Measurements from ENCODE around the gene MAFG. TPM values are rescaled to one million over a fixed set of nuclear protein-coding genes. Genes with fewer than 3 reads are reported as not detected.
A peak's percentile ranks its signal among the peaks of the same experiment; 100 is the strongest.

The MAFG gene
- total and polyA plus RNA-seq, 9 of the 15 experiments (the other 6 are each of a cell fraction or from before 2014, with no cell fraction given) = 1.1 to 58.1 (median 24.9) TPM

DNA sequence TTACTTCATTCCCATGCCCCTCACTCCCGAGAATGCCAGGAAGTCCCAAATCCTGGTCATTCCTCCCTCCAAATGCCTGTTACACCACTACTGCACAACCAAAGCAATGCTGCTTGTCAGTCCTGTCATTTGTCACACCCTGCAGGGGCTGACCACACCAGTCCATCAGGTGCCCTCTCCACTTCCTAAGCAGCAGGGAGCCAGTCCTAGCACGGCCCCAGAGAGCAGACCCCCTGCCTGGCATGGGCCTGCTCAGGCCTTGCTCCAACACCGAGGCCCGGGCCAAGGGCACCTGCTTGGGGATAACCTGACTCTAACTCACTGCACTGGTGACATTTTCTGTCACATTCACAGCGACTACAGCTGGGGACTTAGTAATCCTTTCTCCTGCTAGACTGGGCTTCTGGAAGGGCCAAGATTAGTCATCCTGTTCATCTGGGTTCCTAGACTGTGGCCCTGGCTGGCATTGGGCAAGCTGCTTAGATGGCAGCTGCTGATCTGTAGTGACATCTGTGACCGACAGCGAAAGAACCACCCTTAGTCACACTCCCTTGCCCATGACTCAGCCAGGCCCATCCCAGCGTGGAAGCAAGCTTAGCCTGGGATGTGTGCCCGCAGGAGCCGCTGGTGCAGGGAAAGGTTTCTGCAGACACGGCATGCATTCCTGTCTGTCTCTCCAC, 41.5 kb downstream of the MAFG start:
- FAIRE-seq (no peak), DNase-seq (ENCODE audit: extremely low read depth in 1 of 4, low spot score in 3 of 4) (peak in 1 of 4 experiments; percentile 11), ATAC-seq (no peak)
- Histone ChIP-seq H3K9me1 (ENCODE audit: control insufficient read depth, insufficient read depth, low read length) (peaks cover 5% of the 10 kb centered on the region), H3K4me1 (replicated peaks in 1 of 2; ENCODE audit: control insufficient read depth in 2 of 2, insufficient read depth in 2 of 2, low read length in 2 of 2) (peaks cover 9 to 37% of the 10 kb centered on the region in 2 experiments; a peak in 4 of 5 replicates), H3K4me3 (no peak overlapping the region), H3K9ac (ENCODE audit: insufficient read depth in 1 of 2, low read depth in 2 of 2, low read length in 2 of 2) (peak overlapping the region in 1 of 2 experiments; percentile 59; a peak in 1 of 4 replicates), H3K4me2 (ENCODE audit: insufficient read depth, low read length) (no peak overlapping the region), H3K79me2 (ENCODE audit: control insufficient read depth, insufficient read depth, low read length) (peaks cover 49% of the 10 kb centered on the region), H3K27ac (ENCODE audit: extremely low read depth, low read depth, low read length) (no peak overlapping the region), H3K27me3 (ENCODE audit: control insufficient read depth in 2 of 2, insufficient read depth in 2 of 2, low read length in 2 of 2) (no peaks in the 10 kb centered on the region), H3K36me3 (ENCODE audit: control insufficient read depth, insufficient read depth, low read length) (peaks cover 89% of the 10 kb centered on the region), H3K9me3 (replicated peaks; ENCODE audit: control insufficient read depth, insufficient read depth, low read depth, low read length) (no peaks in the 10 kb centered on the region), H4K20me1 (replicated peaks; ENCODE audit: control insufficient read depth, insufficient read depth, low read length) (0 out of 2 replicates have a peak, but pooled peaks cover 4% of the 10 kb centered on the region), H2AFZ (ENCODE audit: low read depth, low read length) (no peak overlapping the region)
- BruUV-seq (replicated peaks) = no TSS peak
- 94% methylated on average over 8 of the region's 11 CpGs for WGBS (ENCODE audit: insufficient coverage, low coverage, missing lambda C conversion rate)
- POLR2A ChIA-PET = interaction anchor here (0.7 to 10.5 kb wide), 8 partner anchors 8 to 191 kb away, joined by 3 to 85 read pairs (median 4); partner anchors contain the start of gene SIRT7
- intact Hi-C loops (cut with micrococcal nuclease) = no loop called here
- CTCF ChIA-PET (ENCODE audit: low intra/inter-chr PET ratio) = no interaction called here
- TF ChIP-seq ZNF507 (tag; conservative IDR thresholded peaks at IDR 0.05) = no peak
- TF ChIP-seq ZNF282 (CRISPR knock-in tag; IDR thresholded peaks at IDR 0.05) = 0 out of 2 replicates have a peak, but pooled peaks have one; percentile 59
- no peak for TF ChIP-seq TFAM (CRISPR knock-in tag; conservative IDR thresholded peaks at IDR 0.05)
- TF ChIP-seq GABPB1 (CRISPR knock-in tag; IDR thresholded peaks at IDR 0.05) = 0 out of 2 replicates have a peak, but pooled peaks have one; percentile 20
- peak; percentile 20; the same call in 1 of the 2 replicates for TF ChIP-seq SUPT5H (IDR thresholded peaks at IDR 0.05)
- 0 out of 2 replicates have a peak, but pooled peaks have one; percentile 13 for TF ChIP-seq POLR2A (conservative IDR thresholded peaks at IDR 0.05)
- peak; percentile 44 for TF ChIP-seq POLR2G (IDR thresholded peaks at IDR 0.05; ENCODE audit: low read depth, low read length)
- TF ChIP-seq, protein P1, sequence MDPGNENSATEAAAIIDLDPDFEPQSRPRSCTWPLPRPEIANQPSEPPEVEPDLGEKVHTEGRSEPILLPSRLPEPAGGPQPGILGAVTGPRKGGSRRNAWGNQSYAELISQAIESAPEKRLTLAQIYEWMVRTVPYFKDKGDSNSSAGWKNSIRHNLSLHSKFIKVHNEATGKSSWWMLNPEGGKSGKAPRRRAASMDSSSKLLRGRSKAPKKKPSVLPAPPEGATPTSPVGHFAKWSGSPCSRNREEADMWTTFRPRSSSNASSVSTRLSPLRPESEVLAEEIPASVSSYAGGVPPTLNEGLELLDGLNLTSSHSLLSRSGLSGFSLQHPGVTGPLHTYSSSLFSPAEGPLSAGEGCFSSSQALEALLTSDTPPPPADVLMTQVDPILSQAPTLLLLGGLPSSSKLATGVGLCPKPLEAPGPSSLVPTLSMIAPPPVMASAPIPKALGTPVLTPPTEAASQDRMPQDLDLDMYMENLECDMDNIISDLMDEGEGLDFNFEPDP (CRISPR knock-in tag; IDR thresholded peaks at IDR 0.05) = no peak
- peak; percentile 61; the same call in 1 of the 2 replicates for TF ChIP-seq RBFOX2 (IDR thresholded peaks at IDR 0.05; ENCODE audit: low read depth, low read length)
- in situ Hi-C loops (cut with MboI) = no loop called here
